ENCODE measurements around the gene STYXL2.
A peak's percentile ranks its signal among the peaks of the same experiment; 100 is the strongest.

The STYXL2 gene

GRCh38 chr1:167105271-167106118 is 11.6 kb downstream of the STYXL2 start:
- POLR2A ChIA-PET = no interaction called here
- Histone ChIP-seq H3K4me3 (ENCODE audit: low read depth, low read length) (no peak overlapping the region), H3K9me3 (ENCODE audit: control insufficient read depth, insufficient read depth, low read depth, low read length) (no peaks in the 10 kb centered on the region), H3K27ac (ENCODE audit: extremely low read depth, low read depth, low read length) (no peak overlapping the region), H3K36me3 (ENCODE audit: control insufficient read depth in 2 of 2, insufficient read depth in 1 of 2, low read length in 2 of 2) (no peaks in the 10 kb centered on the region), H3K4me1 (ENCODE audit: control insufficient read depth, insufficient read depth, low read length) (peaks cover 6% of the 10 kb centered on the region)
- CTCF ChIA-PET = interaction anchor here (0.6 to 0.7 kb wide), 2 partner anchors 18 to 429 kb away, joined by 3 to 4 read pairs; no protein-coding TSS in a partner anchor
- TF ChIP-seq MEIS1 (CRISPR knock-in tag; IDR thresholded peaks at IDR 0.05; ENCODE audit: borderline replicate concordance) (peak; percentile 76; the same call in 1 of the 2 replicates), ZNF366 (tag by site-specific recombination; conservative IDR thresholded peaks at IDR 0.05) (peak; percentile 10; the same call in 1 of the 2 replicates), ZNF48 (tag by site-specific recombination; IDR thresholded peaks at IDR 0.05) (no peak), REST (tag by site-specific recombination; IDR thresholded peaks at IDR 0.05) (no peak)

DNA sequence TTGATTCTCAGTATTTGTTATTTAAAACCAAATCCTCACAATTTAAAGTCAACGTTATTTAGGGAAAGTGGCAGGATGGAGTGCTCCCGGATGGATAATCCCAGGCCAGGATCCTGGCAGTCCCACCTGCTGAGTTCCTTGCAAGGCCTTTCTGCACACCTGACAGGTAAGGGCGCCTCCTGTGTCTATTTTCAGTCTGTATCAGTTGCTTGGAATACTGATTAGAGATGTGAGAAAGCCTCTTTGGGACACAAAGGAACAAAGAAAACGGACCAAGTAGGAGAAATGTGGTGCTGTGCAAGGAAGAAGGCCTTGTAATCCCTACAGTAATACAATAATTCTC is 12.2 kb downstream of the STYXL2 start:
- H3K36me3 ChIP-seq (ENCODE audit: control insufficient read depth in 2 of 2, insufficient read depth in 1 of 2, low read length in 2 of 2) = no peaks in the 10 kb centered on the region
- no peak overlapping the region for H3K27ac ChIP-seq (ENCODE audit: extremely low read depth, low read depth, low read length)
- TF ChIP-seq BCL11A (tag by site-specific recombination; IDR thresholded peaks at IDR 0.05; ENCODE audit: low read depth) (no peak), ZBTB26 (tag by site-specific recombination; optimal IDR thresholded peaks at IDR 0.05) (no peak), ZNF449 (tag by site-specific recombination; IDR thresholded peaks at IDR 0.05) (no peak), IKZF3 (tag by site-specific recombination; IDR thresholded peaks at IDR 0.05) (peak; percentile 40; the same call in 1 of the 2 replicates), ZNF48 (tag by site-specific recombination; IDR thresholded peaks at IDR 0.05) (no peak), ZNF645 (tag by site-specific recombination; IDR thresholded peaks at IDR 0.05) (no peak)
- TF ChIP-seq, protein P1, sequence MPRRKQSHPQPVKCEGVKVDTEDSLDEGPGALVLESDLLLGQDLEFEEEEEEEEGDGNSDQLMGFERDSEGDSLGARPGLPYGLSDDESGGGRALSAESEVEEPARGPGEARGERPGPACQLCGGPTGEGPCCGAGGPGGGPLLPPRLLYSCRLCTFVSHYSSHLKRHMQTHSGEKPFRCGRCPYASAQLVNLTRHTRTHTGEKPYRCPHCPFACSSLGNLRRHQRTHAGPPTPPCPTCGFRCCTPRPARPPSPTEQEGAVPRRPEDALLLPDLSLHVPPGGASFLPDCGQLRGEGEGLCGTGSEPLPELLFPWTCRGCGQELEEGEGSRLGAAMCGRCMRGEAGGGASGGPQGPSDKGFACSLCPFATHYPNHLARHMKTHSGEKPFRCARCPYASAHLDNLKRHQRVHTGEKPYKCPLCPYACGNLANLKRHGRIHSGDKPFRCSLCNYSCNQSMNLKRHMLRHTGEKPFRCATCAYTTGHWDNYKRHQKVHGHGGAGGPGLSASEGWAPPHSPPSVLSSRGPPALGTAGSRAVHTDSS (tag by site-specific recombination; IDR thresholded peaks at IDR 0.05) = no peak
- CTCF ChIA-PET = interaction anchor here (0.6 kb wide), 1 partner anchor 428 kb away, joined by 3 read pairs; no protein-coding TSS in a partner anchor
- H3K4me1 ChIP-seq (ENCODE audit: control insufficient read depth, insufficient read depth, low read length) = peaks cover 6% of the 10 kb centered on the region
- no peaks in the 10 kb centered on the region for H3K9me3 ChIP-seq (ENCODE audit: control insufficient read depth, insufficient read depth, low read depth, low read length)
- POLR2A ChIA-PET = no interaction called here
- no peak overlapping the region for H3K4me3 ChIP-seq (ENCODE audit: low read depth, low read length)
